HepG2 (cell line): Measurements from ENCODE around the gene TFPI2. TPM values are rescaled to one million over a fixed set of nuclear protein-coding genes. Genes with fewer than 3 reads are reported as not detected.

ENCODE experiments used
- ATAC-seq: fragments of 200-7000 bp; cut with Tn5 transposase; 3 replicates; pipeline ENCODE4 v1.9.1; 2020; ENCODE audit warnings: mild to moderate bottlenecking, moderate library complexity
- BruUV-seq: library from RNA; stranded (reverse); fragments of 400-500 nt; replicated peaks from 2 replicates; lab custom pipeline; 2021; lab: Mats Ljungman, UMichigan
- CTCF ChIA-PET: fragments of 300-600 bp; formaldehyde crosslinking; extraction: SDS; loops from one replicate; lab custom pipeline; 2021; ENCODE audit warnings: low total read pairs, inconsistent platforms, low intra/inter-chr PET ratio; lab: Yijun Ruan, JAX
- POLR2A ChIA-PET: fragments of 350-600 bp; sonication (Branson Sonifier 250); formaldehyde crosslinking; loops from one replicate; lab custom pipeline; 2020; ENCODE audit warnings: antibody characterized with exemption, inconsistent platforms; lab: Yijun Ruan, JAX
- DNase-seq: peaks from one replicate; pipeline ENCODE4 v3.0.0-alpha.2; 2015; ENCODE audit warnings: low spot score
- FAIRE-seq: peaks from 3 replicates; lab custom pipeline; 2011; peaks lifted over from hg19 to GRCh38; lab: Jason Lieb, UNC
- H2AFZ ChIP-seq: one replicate; pipeline ENCODE4 v1.6.1; 2011; ENCODE audit warnings: low read length, inconsistent platforms
- H3K27ac ChIP-seq: fragments of 300-600 bp; 3 replicates; pipeline ENCODE4 v1.8.0; 2011; ENCODE audit warnings: mixed run types, mild to moderate bottlenecking, mixed read lengths, low read length, inconsistent platforms; ENCODE audit not compliant: insufficient read depth; ENCODE audit errors: extremely low read length
- H3K27me3 ChIP-seq, 2 experiments: fragments of 200-600 bp in 1 of 2; 2 replicates in 1 of 2; 3 replicates in 1 of 2; pipeline versions ENCODE4 v1.6.0 to v1.8.0; 2011; ENCODE audit warnings: low read length in 2 of 2, mild to moderate bottlenecking in 2 of 2, moderate library complexity in 2 of 2, inconsistent platforms in 1 of 2; ENCODE audit not compliant: insufficient read depth in 2 of 2, control insufficient read depth in 1 of 2
- H3K36me3 ChIP-seq, 2 experiments: fragments of 200-600 bp in 1 of 2; replicated peaks in 1 of 2; 2 replicates in 1 of 2; 3 replicates in 1 of 2; pipeline versions ENCODE4 v1.5.1 to v1.8.0; 2011; ENCODE audit warnings: low read length in 2 of 2, inconsistent platforms in 1 of 2; ENCODE audit not compliant: insufficient read depth in 2 of 2, control insufficient read depth in 1 of 2
- H3K4me1 ChIP-seq: 2 replicates; pipeline ENCODE4 v1.5.1; 2012; ENCODE audit warnings: low read length, inconsistent platforms; ENCODE audit not compliant: insufficient read depth
- H3K4me2 ChIP-seq: 2 replicates; pipeline ENCODE4 v1.6.0; 2011; ENCODE audit warnings: low read depth, low read length, inconsistent platforms
- H3K4me3 ChIP-seq, 3 experiments: fragments of 200-600 bp in 1 of 3; sonication (generic), shearing (Covaris generic) in 1 of 3; replicated peaks in 1 of 3; 2 replicates each; pipeline ENCODE4 v1.5.1; 2011 to 2016; ENCODE audit warnings: low read length in 3 of 3, inconsistent platforms in 2 of 3, low read depth in 2 of 3, mild to moderate bottlenecking in 2 of 3, control low read depth in 1 of 3, mixed read lengths in 1 of 3; ENCODE audit not compliant: insufficient read depth in 1 of 3
- H3K79me2 ChIP-seq: one replicate; pipeline ENCODE4 v1.6.1; 2011; ENCODE audit warnings: low read length, inconsistent platforms; ENCODE audit not compliant: insufficient read depth
- H3K9ac ChIP-seq: 2 replicates; pipeline ENCODE4 v1.6.0; 2011; ENCODE audit warnings: mild to moderate bottlenecking, low read depth, low read length, inconsistent platforms; ENCODE audit not compliant: insufficient read depth
- H3K9me3 ChIP-seq: 2 replicates; pipeline ENCODE4 v1.5.1; 2012; ENCODE audit warnings: mild to moderate bottlenecking, low read length
- H4K20me1 ChIP-seq: 2 replicates; pipeline ENCODE4 v1.6.0; 2011; ENCODE audit warnings: inconsistent platforms, mild to moderate bottlenecking, low read length, moderate library complexity; ENCODE audit not compliant: insufficient read depth
- CBX2 ChIP-seq, 2 experiments: fragments of 200-600 bp in 1 of 2; sonication (generic); formaldehyde crosslinking in 1 of 2; IDR thresholded peaks; 2 replicates each; pipeline versions ENCODE4 v1.7.0 to v1.8.1; 2018 to 2022; ENCODE audit warnings: low read depth in 2 of 2, low read length in 1 of 2, mild to moderate bottlenecking in 1 of 2, missing genetic modification reagents in 1 of 2
- DMTF1 ChIP-seq: sonication (generic); formaldehyde crosslinking; IDR thresholded peaks from 2 replicates; pipeline ENCODE4 v1.4.0; 2020; ENCODE audit warnings: mild to moderate bottlenecking, missing genetic modification reagents
- HHEX ChIP-seq: IDR thresholded peaks from 2 replicates; pipeline ENCODE4 v1.6.1; 2016; ENCODE audit warnings: control low read depth
- SIX1 ChIP-seq: sonication (generic); formaldehyde crosslinking; IDR thresholded peaks from 2 replicates; pipeline ENCODE4 v1.4.0; 2020; ENCODE audit warnings: missing genetic modification reagents, borderline replicate concordance
- SP2 ChIP-seq: sonication (generic); formaldehyde crosslinking; IDR thresholded peaks from 2 replicates; pipeline ENCODE4 v1.5.1; 2020; ENCODE audit warnings: mild to moderate bottlenecking, missing genetic modification reagents
- ZNF225 ChIP-seq: sonication (generic); formaldehyde crosslinking; IDR thresholded peaks from 2 replicates; pipeline ENCODE4 v1.4.0; 2020; ENCODE audit warnings: mild to moderate bottlenecking, missing genetic modification reagents
- ZNF253 ChIP-seq: sonication (generic); formaldehyde crosslinking; IDR thresholded peaks from 2 replicates; pipeline ENCODE4 v1.8.0; 2022; ENCODE audit warnings: mild to moderate bottlenecking, missing genetic modification reagents, borderline replicate concordance
- ZNF333 ChIP-seq: sonication (generic); formaldehyde crosslinking; IDR thresholded peaks from 2 replicates; pipeline ENCODE4 v1.4.0; 2020; ENCODE audit warnings: mild to moderate bottlenecking, missing genetic modification reagents, borderline replicate concordance
- ZNF607 ChIP-seq: sonication (generic); formaldehyde crosslinking; IDR thresholded peaks from 2 replicates; pipeline ENCODE4 v1.5.1; 2020; ENCODE audit warnings: missing genetic modification reagents, mild to moderate bottlenecking, borderline replicate concordance
- WGBS: methylation state at CpG from one replicate; pipeline ENCODE4 v1.1.6; 2017; ENCODE audit warnings: low lambda C conversion rate; 5-methylcytosine and 5-hydroxymethylcytosine counted together
- in situ Hi-C: cut with HindIII; loops from 2 replicates; pipeline ENCODE4 v1.10.0; 2017; ENCODE audit warnings: low pct_unique_long_range_greater_than_20kb; ENCODE audit not compliant: extremely low pct_ligation_motif_present
- intact Hi-C: fragments of 100-400 bp; cut with micrococcal nuclease; formaldehyde crosslinking; loops from one replicate; pipeline ENCODE4 v1.10.0; 2022; ENCODE audit not compliant: unreplicated experiment
- polyA plus RNA-seq, 8 experiments: library from polyadenylated mRNA; depleted of rRNA in 3 of 8; stranded (reverse) in 7 of 8; unstranded in 1 of 8; fragments of >200 nt; fragmentation: Illumina TruSeq in 4 of 8; extraction: Trizol in 4 of 8; gene quantifications; 2 replicates each; pipeline versions ENCODE4 v1.2.1 to v1.2.3, GENCODE V29; 2011 to 2016; ENCODE audit warnings: low read depth in 4 of 8, missing spikeins in 1 of 8, mixed read lengths in 1 of 8; ENCODE audit not compliant: insufficient read depth in 1 of 8
- total RNA-seq, 5 experiments: library from RNA; depleted of rRNA; stranded (reverse); fragments of >200 nt; fragmentation: Illumina TruSeq; extraction: Trizol; gene quantifications; 2 replicates each; pipeline ENCODE4 v1.2.3, GENCODE V29; 2016; ENCODE audit warnings: low read depth in 1 of 5

The TFPI2 gene
- total and polyA plus RNA-seq, 2 of the 13 experiments (the other 11 are each of a cell fraction or from before 2014, with no cell fraction given): 0.16 to 0.22 TPM

GRCh38 chr7:93910076-93910994 lies 19.8 kb upstream of the TFPI2 start (continued):
- TF ChIP-seq SP2 (CRISPR knock-in tag) (no peak), HHEX (CRISPR knock-in tag) (no peak), DMTF1 (CRISPR knock-in tag) (no peak), ZNF607 (CRISPR knock-in tag) (no peak), ZNF253 (CRISPR knock-in tag) (no peak), SIX1 (no peak), ZNF225 (CRISPR knock-in tag) (no peak), ZNF333 (no peak)

DNA sequence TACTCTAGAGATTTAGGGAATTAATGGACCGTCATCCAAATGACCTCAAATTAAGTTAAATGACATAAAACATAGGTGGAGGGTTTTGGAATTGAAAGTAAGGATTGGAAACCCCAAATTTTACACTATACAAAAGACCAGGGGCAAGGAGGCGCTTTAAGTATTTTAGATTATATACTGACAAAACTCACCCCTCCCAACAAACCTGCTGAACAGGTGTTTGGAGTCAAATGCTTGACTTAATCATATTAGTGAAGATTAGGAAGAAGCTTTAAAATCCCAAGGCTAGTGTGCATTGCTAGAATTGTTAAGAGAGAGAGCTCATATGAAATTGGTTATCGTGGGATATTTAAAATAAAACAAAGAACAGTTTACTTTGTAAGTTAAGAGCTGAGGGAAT lies 15.7 kb upstream of the TFPI2 start, which contains the start of gene GNGT1:
TSS of gene GNGT1 (plus strand) at position 301 of the 400 bp plus-strand sequence. CDS start 180 bp downstream, outside the sequence.
- no peaks in the 10 kb centered on the region for H3K36me3 ChIP-seq
- no peak for DNase-seq
- WGBS: under 1% methylated on average over 3 of the region's 3 CpGs
- FAIRE-seq: no peak
- no peak for ATAC-seq
- CTCF ChIA-PET: no interaction called here
- H3K27ac ChIP-seq: no peak within 1 kb of the TSS
- TF ChIP-seq CBX2 (IDR thresholded peaks at IDR 0.05; ENCODE audit: low read depth, low read length) (no peak), CBX2 (CRISPR knock-in tag; IDR thresholded peaks at IDR 0.05; ENCODE audit: low read depth) (no peak)
- TF ChIP-seq, all 625 proteins: peak for 0
- in situ Hi-C loops (no loop called here), intact Hi-C loops (no loop called here)
- H3K4me2 ChIP-seq: no peak within 1 kb of the TSS
- no peak within 1 kb of the TSS for H2AFZ ChIP-seq
- H3K79me2 ChIP-seq: no peaks in the 10 kb centered on the region
- no peaks in the 10 kb centered on the region for H3K4me1 ChIP-seq
- no peak within 1 kb of the TSS for H3K9ac ChIP-seq
- POLR2A ChIA-PET: no interaction called here
- no peak within 1 kb of the TSS for H3K4me3 ChIP-seq
- H3K27me3 ChIP-seq: no peaks in the 10 kb centered on the region
- no peaks in the 10 kb centered on the region for H4K20me1 ChIP-seq
- BruUV-seq: no TSS peak
- no peaks in the 10 kb centered on the region for H3K9me3 ChIP-seq
